WI38 (cell line): Measurements from ENCODE around the gene NCK2.

Experiments used
- H3K4me3 ChIP-seq: 2 replicates; pipeline ENCODE4 v1.5.1; 2011; ENCODE audit warnings: low read depth, mild to moderate bottlenecking, control low read depth, low read length
- CTCF ChIP-seq: IDR thresholded peaks from 2 replicates; pipeline ENCODE4 v1.5.1; 2012; ENCODE audit warnings: low read depth, mild to moderate bottlenecking, control low read depth, low read length

Gene NCK2

DNA sequence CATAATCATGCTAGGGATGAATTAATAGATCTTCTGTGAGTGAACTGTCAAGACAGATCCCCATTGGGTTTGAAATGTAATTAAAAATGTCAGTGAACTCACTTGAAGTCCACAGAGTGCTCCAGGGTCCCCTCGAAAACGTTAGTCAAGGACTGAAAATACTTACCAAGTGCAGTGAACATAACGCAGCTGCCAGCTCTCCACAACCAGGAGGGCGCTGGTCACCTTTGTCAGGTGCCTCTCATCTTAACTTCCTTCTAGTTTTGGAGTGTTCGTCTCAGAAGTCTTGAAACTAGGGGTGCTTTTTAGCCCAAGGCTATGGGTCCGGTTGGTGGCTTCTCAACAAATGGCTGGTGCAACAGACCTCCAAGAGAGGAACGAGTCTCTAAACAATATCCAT, 70.7 kb downstream of the NCK2 start:
- no peak overlapping the region for H3K4me3 ChIP-seq
- no peak for TF ChIP-seq CTCF

DNA sequence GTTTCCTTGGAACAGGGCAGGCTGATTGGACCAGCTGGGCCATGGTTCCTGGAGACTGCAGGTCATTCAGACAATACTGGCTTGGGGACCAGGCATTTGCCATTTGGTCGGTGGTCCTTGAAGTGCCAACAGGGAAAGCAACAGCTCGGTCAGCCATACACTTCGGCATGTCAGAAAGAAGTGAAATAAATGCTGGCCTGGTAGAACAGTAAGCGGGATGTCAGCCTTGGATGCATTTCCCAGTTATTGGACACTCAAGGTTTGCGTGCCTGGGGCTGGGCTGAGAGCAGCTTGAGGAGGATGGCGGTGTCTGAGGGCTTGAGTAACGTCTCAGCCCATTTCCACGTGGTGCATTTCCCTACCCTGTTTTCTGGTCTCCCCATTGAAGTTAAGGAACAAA, 75.4 kb downstream of the NCK2 start:
- H3K4me3 ChIP-seq, result no peak overlapping the region
- no peak for TF ChIP-seq CTCF

DNA sequence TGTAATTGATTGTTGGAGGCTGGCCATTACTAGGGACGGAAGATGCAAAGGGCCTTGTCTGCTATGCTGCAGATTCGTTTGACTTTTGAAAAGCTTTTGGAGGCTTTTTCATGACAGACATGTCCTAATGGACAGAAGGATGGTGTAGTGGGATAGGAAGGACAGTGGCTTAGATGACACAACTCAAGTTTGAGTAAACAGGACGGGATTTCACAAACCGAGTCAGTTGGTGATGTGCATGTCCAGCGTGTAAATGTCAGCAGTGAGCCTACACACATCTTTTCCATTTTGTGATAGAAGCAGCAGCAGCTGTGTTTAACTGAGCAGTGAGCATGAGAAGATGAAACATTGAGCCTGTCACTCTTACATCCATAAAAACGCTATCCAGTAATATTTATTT, 76.0 kb downstream of the NCK2 start:
- no peak for TF ChIP-seq CTCF
- no peak overlapping the region for H3K4me3 ChIP-seq

GRCh38 chr2:105821428-105822125, 76.9 kb downstream of the NCK2 start:
- no peak overlapping the region for H3K4me3 ChIP-seq
- TF ChIP-seq CTCF, result no peak

GRCh38 chr2:105822186-105822585, 77.5 kb downstream of the NCK2 start:
- TF ChIP-seq CTCF, result no peak
- H3K4me3 ChIP-seq, result no peak overlapping the region

DNA sequence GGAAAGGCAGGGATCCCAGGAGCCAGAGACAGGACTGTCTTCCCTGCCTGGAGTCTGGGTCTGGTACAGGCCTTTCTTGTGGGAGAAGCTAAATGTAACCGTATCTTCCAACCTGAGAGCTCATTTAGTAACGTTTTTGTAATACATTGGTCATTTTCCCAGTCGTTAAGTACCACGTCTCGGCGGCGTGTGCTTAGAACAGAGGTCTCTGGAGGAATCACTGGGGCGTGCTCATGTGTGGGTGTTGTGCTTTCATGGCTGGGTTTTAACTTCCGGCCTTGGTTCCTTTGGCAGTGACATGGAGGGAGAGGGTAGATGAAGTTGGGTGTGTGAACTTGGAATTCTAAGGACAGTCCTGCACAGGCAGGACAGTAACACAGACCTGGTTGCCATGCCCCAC, 79.7 kb downstream of the NCK2 start:
- no peak overlapping the region for H3K4me3 ChIP-seq
- TF ChIP-seq CTCF, result no peak

GRCh38 chr2:105827351-105828096, 82.8 kb downstream of the NCK2 start:
- TF ChIP-seq CTCF, result no peak

More at GRCh38 chr2:105827351-105828096, 82.8 kb downstream of the NCK2 start:
- no peak overlapping the region for H3K4me3 ChIP-seq
